GM18499 (cell line): Measurements from ENCODE around the gene GFM2.
A peak's percentile ranks its signal among the peaks of the same experiment; 100 is the strongest.
"Not testable (repeated sequence)": the region's sequence is repeated elsewhere in the genome, so short reads cannot be mapped to it uniquely, and the experiment has no call there.

ENCODE experiments used
- ATAC-seq: cut with Tn5 transposase; IDR thresholded peaks from one replicate; pipeline ENCODE4 v1.9.1; 2021; ENCODE audit warnings: moderate number of reproducible peaks; ENCODE audit not compliant: insufficient read depth, unreplicated experiment

Gene GFM2, protein sequence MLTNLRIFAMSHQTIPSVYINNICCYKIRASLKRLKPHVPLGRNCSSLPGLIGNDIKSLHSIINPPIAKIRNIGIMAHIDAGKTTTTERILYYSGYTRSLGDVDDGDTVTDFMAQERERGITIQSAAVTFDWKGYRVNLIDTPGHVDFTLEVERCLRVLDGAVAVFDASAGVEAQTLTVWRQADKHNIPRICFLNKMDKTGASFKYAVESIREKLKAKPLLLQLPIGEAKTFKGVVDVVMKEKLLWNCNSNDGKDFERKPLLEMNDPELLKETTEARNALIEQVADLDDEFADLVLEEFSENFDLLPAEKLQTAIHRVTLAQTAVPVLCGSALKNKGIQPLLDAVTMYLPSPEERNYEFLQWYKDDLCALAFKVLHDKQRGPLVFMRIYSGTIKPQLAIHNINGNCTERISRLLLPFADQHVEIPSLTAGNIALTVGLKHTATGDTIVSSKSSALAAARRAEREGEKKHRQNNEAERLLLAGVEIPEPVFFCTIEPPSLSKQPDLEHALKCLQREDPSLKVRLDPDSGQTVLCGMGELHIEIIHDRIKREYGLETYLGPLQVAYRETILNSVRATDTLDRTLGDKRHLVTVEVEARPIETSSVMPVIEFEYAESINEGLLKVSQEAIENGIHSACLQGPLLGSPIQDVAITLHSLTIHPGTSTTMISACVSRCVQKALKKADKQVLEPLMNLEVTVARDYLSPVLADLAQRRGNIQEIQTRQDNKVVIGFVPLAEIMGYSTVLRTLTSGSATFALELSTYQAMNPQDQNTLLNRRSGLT

DNA sequence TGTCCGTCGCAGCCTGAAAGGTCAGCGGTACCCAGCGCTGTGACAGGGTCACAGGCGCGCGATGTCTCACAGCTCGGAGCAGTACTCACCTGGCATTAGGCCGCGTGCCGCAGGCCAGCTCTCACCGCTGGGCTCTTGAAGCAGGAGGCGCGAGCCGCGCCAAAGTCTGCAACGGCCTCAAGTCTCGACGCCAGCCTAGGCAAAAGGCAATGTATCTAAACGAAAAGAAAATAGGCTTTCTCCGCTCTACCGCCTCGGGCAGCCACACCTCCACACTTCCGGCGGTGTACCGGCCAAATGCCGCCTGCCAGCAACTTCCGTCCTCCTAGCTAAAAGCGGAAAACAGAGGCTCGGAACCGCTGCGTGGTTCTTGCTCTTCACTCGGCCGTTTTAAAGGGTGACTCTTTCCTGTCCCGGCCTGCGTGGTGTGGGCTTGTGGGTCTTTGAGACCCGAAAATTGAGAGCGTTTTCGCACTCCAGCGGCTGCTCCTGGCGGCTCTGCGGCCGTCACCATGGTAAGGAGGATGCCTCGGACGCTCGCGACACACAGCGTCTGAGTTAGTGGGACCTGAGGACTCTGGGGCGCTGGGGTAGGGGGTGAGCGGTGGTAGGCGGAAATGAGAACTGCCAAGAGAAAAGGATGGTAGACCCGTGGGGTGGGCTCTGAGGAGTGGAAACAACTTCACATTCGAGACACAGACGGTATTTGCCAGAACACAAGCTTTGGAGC, at the start of gene GFM2, which contains the start of gene NSA2:
Gene GFM2, minus strand, starts transcription at position 269 of the 730 bp plus-strand sequence. CDS start 3,375 bp downstream, outside the sequence.
Gene NSA2, plus strand, starts transcription at position 401 of the 730 bp plus-strand sequence. Its CDS starts 112 bp downstream, at position 513.
- peak; percentile 71 for ATAC-seq

DNA sequence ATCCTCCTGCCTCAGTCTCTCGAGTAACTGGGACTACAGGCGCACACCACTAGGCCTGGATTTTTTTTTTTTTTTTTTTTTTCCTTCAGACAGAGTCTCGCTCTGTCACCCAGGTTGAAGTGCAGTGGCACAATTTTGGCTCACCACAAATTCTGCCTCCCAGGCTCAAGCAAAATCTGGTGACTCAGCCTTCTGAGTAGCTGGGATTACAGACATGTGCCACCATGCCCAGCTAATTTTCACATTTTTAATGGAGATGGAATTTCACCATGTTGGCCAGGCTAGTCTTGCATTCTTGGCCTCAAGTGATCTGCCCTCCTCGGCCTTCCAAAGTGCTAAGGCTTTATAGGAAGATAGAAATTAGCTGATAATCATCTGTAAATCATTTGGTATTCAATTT, 44.0 kb upstream of the GFM2 start:
- ATAC-seq: no peak

DNA sequence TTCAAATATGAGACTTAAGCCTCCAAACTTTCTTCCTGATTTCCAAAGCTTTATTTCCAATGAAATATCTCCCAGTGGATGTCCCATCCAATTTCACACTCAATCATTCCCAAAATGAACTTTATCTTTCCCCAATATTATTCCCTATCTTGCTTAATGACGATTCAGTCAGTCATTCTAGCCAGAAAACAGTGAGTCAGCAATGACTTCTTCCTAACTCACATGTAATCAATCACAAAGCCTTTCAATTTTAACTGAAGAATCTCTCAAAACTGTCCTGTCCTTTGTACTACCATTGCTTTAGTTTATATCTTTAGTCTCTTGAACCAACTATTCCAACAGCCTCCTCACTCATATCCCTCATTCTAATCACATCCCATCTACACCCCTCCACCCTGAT, 35.0 kb upstream of the GFM2 start:
- no peak for ATAC-seq

- no peak for ATAC-seq
These were observed 34.3 kb upstream of the GFM2 start for GRCh38 chr5:74801197-74801596.

DNA sequence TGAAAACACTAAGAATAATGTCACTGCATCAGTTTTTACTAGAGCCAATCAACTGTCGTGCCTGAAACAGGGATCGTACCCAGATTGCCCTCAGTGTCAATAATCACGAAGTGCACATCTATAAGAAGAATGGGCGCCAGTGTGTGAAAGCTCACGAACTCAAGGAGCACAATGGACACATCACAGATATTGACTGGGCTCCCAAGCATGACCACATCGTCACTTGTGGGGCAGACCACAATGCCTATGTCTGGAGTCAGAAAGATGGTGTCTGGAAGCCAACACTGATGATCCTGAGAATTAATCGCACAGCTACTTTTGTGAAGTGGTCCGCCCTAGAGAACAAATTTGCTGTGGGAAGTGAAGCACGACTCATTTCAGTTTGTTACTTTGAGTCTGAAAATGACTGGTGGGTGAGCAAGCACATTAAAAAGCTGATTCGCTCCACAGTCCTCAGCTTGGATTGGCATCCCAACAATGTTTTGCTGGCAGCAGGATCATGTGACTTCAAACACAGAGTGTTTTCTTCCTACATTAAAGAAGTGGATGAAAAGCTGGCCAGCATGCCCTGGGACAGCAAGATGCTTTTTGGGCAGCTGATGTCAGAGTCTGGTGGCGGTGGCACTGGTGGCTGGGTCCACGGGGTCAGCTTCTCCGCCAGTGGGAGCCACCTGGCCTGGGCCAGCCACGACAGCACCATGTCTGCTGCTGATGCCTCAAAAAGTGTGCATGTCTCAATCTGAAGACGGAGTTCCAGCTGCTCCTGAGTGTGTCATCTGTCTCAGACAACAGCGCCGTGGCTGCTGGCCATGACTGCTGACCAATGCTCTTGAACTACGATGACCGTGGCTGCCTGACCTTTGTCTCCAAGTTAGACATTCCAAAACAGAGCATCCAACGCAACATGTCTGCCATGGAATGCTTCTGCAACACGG, 32.3 kb upstream of the GFM2 start:
- ATAC-seq: no peak

GRCh38 chr5:74791669-74792068, 24.8 kb upstream of the GFM2 start:
- not testable (repeated sequence) for ATAC-seq

- no peak for ATAC-seq
These were observed 20.5 kb upstream of the GFM2 start for GRCh38 chr5:74787424-74787823.

DNA sequence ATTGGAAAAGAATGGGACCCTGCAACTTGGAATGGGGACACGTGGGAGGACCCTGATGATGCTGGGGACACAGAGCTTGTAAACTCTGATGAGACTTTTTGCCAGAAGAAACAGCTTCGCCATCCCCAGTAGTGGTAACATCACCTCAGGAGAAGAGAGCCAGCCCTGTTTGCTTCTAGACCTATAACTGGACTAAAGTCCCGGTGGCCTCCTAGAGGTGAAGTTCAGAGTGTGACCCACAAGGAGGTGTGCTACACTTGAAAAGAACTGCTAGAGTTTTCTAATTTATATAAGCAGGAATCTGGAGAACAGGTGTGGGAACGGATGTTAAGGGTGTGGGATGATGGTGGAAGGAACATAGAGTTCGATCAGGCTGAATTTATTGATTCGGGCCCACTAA, 19.9 kb upstream of the GFM2 start:
- no peak for ATAC-seq

GRCh38 chr5:74778609-74779008, 11.7 kb upstream of the GFM2 start:
- ATAC-seq: no peak

- no peak for ATAC-seq
These were observed 5.4 kb upstream of the GFM2 start for GRCh38 chr5:74772359-74772758.

DNA sequence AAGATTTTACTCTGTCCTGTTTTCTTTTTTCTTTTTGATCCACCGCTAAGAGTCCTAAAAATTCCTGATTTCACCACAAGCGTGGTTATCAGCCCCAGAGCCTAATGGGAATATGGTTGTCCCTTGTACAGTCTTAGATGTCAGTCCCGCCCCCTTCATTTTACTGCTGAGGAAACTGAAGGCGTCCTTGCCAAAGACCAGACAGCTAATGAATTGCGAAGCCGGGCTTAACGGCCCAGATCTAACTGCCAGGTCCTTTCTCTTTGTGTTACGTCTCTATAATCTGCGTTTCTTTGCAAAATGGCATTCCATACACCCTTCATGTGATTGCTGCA, 629 bp upstream of the GFM2 start:
- ATAC-seq: no peak

GRCh38 chr5:74766418-74766848, 484 bp downstream of the GFM2 start:
- ATAC-seq: peak; percentile 30

DNA sequence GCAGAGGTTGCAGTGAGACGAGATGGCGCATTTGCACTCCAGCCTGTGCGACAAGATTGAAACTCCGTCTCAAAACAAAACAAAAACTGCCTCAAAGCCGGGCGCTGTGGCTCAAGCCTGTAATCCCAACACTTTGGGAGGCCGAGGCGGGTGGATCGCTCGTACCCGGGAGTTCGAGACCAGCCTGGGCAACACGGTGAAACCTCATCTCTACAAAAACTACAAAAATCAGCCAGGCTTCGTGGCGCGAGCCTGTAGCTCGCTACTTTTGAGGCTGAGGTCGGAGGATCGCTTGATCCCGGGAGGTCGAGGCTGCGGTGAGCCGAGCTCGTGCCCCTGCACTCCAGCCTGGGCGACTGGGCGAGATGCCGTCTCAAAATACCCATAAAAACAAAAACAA, 988 bp downstream of the GFM2 start:
- no peak for ATAC-seq

- no peak for ATAC-seq
These were observed 1.7 kb downstream of the GFM2 start for GRCh38 chr5:74765201-74765600.

GRCh38 chr5:74763504-74763903, 3.4 kb downstream of the GFM2 start:
- ATAC-seq: no peak

GRCh38 chr5:74762599-74762998, 4.3 kb downstream of the GFM2 start:
- no peak for ATAC-seq

GRCh38 chr5:74761241-74761640, 5.7 kb downstream of the GFM2 start:
- ATAC-seq: no peak

GRCh38 chr5:74748742-74749141, 18.2 kb downstream of the GFM2 start:
- ATAC-seq: not testable (repeated sequence)

DNA sequence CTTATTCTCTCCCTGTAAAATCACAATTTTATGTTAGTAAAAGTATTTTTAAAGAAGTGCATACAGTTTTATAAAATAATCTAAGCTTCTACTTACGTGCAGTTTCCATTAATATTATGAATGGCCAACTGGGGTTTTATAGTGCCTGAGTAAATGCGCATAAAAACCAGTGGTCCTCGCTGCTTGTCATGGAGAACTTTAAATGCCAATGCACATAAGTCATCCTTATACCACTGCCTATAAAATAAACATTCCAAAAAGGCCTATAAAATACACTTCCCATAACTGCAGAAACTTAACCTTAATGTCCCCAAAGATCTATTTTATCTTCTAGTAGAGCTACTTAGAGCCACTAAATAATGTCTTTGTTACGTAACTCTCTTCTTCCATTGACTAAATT, 28.5 kb downstream of the GFM2 start:
- no peak for ATAC-seq

GRCh38 chr5:74736759-74737158, 30.2 kb downstream of the GFM2 start:
- ATAC-seq: no peak
